GM23338 (cell line): ENCODE results near the gene HADH. TPM values are rescaled to one million over a fixed set of nuclear protein-coding genes. Genes with fewer than 3 reads are reported as not detected.

Source experiments
- ATAC-seq: fragments of 200-7000 bp; cut with Tn5 transposase; 3 replicates; pipeline ENCODE4 v1.9.1; 2020
- DNase-seq: peaks from one replicate; pipeline ENCODE4 v3.0.0-alpha.2; 2015; ENCODE audit warnings: low spot score
- H2AFZ ChIP-seq: fragments of 200-600 bp; sonication (generic); 2 replicates; pipeline ENCODE4 v1.8.0; 2016; ENCODE audit warnings: antibody characterized with exemption, mild to moderate bottlenecking, moderate library complexity
- H3F3A ChIP-seq: fragments of 200-600 bp; sonication (generic); replicated peaks from 2 replicates; pipeline ENCODE4 v1.8.0; 2017; ENCODE audit warnings: antibody characterized with exemption, mixed run types, low read depth
- H3K27ac ChIP-seq: fragments of 200-600 bp; sonication (generic); 2 replicates; pipeline ENCODE4 v1.6.1; 2016; ENCODE audit warnings: low read depth
- H3K27me3 ChIP-seq: fragments of 200-600 bp; sonication (generic); 2 replicates; pipeline ENCODE4 v1.8.0; 2016; ENCODE audit warnings: mild to moderate bottlenecking, mixed run types, moderate library complexity; ENCODE audit not compliant: insufficient read depth
- H3K36me3 ChIP-seq: fragments of 200-600 bp; sonication (generic); 2 replicates; pipeline ENCODE4 v1.8.0; 2016; ENCODE audit warnings: mild to moderate bottlenecking; ENCODE audit not compliant: insufficient read depth
- H3K4me1 ChIP-seq: fragments of 200-600 bp; sonication (generic); 2 replicates; pipeline ENCODE4 v1.8.0; 2016; ENCODE audit warnings: mild to moderate bottlenecking, moderate library complexity; ENCODE audit not compliant: insufficient read depth
- H3K4me2 ChIP-seq: fragments of 200-600 bp; sonication (generic); 2 replicates; pipeline ENCODE4 v1.7.1; 2017; ENCODE audit warnings: mixed run types
- H3K4me3 ChIP-seq: fragments of 200-600 bp; sonication (generic); 2 replicates; pipeline ENCODE4 v1.6.1; 2016; ENCODE audit warnings: mixed run types
- H3K79me2 ChIP-seq: fragments of 200-600 bp; sonication (generic); replicated peaks from 2 replicates; pipeline ENCODE4 v1.8.0; 2017; ENCODE audit warnings: mild to moderate bottlenecking; ENCODE audit not compliant: insufficient read depth
- H3K9me2 ChIP-seq: fragments of 200-600 bp; sonication (generic); 2 replicates; pipeline ENCODE4 v1.8.0; 2017; ENCODE audit not compliant: insufficient read depth
- H4K20me1 ChIP-seq: fragments of 200-600 bp; sonication (generic); replicated peaks from 2 replicates; pipeline ENCODE4 v1.8.0; 2017; ENCODE audit warnings: mild to moderate bottlenecking; ENCODE audit not compliant: insufficient read depth
- H3K27ac Mint-ChIP-seq: 2 replicates; pipeline ENCODE4 v1.8.0; 2020; ENCODE audit warnings: inconsistent platforms, mild to moderate bottlenecking, moderate library complexity, mixed read lengths
- H3K27me3 Mint-ChIP-seq: 3 replicates; pipeline ENCODE4 v1.8.0; 2022; ENCODE audit warnings: low read depth, mild to moderate bottlenecking, moderate library complexity, mixed read lengths, inconsistent platforms; ENCODE audit not compliant: insufficient read depth, poor library complexity
- H3K36me3 Mint-ChIP-seq: 3 replicates; pipeline ENCODE4 v1.8.0; 2021; ENCODE audit warnings: low read depth, mild to moderate bottlenecking, inconsistent platforms, moderate library complexity, mixed read lengths
- H3K4me1 Mint-ChIP-seq: 3 replicates; pipeline ENCODE4 v1.8.0; 2020; ENCODE audit warnings: mild to moderate bottlenecking, inconsistent platforms, mixed read lengths
- H3K4me3 Mint-ChIP-seq: 3 replicates; pipeline ENCODE4 v1.8.0; 2021; ENCODE audit warnings: moderate library complexity, mild to moderate bottlenecking, inconsistent platforms, mixed read lengths
- H3K9me3 Mint-ChIP-seq: 3 replicates; pipeline ENCODE4 v1.8.0; 2020; ENCODE audit warnings: moderate library complexity, mild to moderate bottlenecking, inconsistent platforms, mixed read lengths
- REST ChIP-seq: IDR thresholded peaks from one replicate; pipeline ENCODE4 v1.6.1; 2018; ENCODE audit warnings: antibody characterized with exemption; ENCODE audit not compliant: unreplicated experiment
- STAT1 ChIP-seq: IDR thresholded peaks from one replicate; pipeline ENCODE4 v1.6.1; 2016; ENCODE audit warnings: antibody characterized with exemption; ENCODE audit not compliant: unreplicated experiment
- ZNF331 ChIP-seq: fragments of 250-450 bp; sonication (Bioruptor Pico); IDR thresholded peaks from 2 replicates; pipeline ENCODE4 v1.5.0; 2020; ENCODE audit warnings: low read depth, mild to moderate bottlenecking, moderate library complexity
- ZNF462 ChIP-seq: fragments of 250-450 bp; sonication (Bioruptor Pico); IDR thresholded peaks from 2 replicates; pipeline ENCODE4 v1.5.0; 2020; ENCODE audit warnings: mild to moderate bottlenecking, moderate library complexity
- polyA plus RNA-seq: library from polyadenylated mRNA; unstranded; fragments of >200 nt; fragmentation: Nextera tagmentation; extraction: Ambion mirVana; gene quantifications from 2 replicates; pipeline ENCODE4 v1.2.1, GENCODE V29; 2016
- total RNA-seq: library from RNA; depleted of rRNA; stranded (reverse); fragments of >200 nt; shearing (Covaris generic); gene quantifications from 2 replicates; pipeline ENCODE4 v1.2.3, GENCODE V29; 2014

HADH gene
- total and polyA plus RNA-seq, 2 experiments from 2014 or later, result 39.1 to 39.2 TPM

- TF ChIP-seq ZNF462 (CRISPR knock-in tag), result no peak
- TF ChIP-seq REST, result no peak
- no peak for TF ChIP-seq ZNF331 (CRISPR knock-in tag)
Measured at GRCh38 chr4:108003982-108004515, 14.4 kb downstream of the HADH start (continued).

GRCh38 chr4:108004646-108005045 lies 15.0 kb downstream of the HADH start:
- H3K36me3 Mint-ChIP-seq, result peaks cover 58% of the 10 kb centered on the region
- Histone ChIP-seq H3K27ac (no peak overlapping the region), H4K20me1 (no peaks in the 10 kb centered on the region; the same call in 1 of the 2 replicates), H3K9me2 (peaks cover 6% of the 10 kb centered on the region; the same call in 1 of the 2 replicates), H3F3A (no peaks in the 10 kb centered on the region), H3K4me2 (no peak overlapping the region), H3K79me2 (peaks cover 27% of the 10 kb centered on the region), H3K4me3 (no peak overlapping the region), H3K36me3 (no peaks in the 10 kb centered on the region; the same call in 1 of the 2 replicates), H2AFZ (no peak overlapping the region), H3K27me3 (no peaks in the 10 kb centered on the region), H3K4me1 (peaks cover 4% of the 10 kb centered on the region; the same call in 1 of the 2 replicates)
- H3K4me1 Mint-ChIP-seq, result peaks cover 14% of the 10 kb centered on the region
- H3K9me3 Mint-ChIP-seq, result peaks cover 8% of the 10 kb centered on the region
- H3K27ac Mint-ChIP-seq, result no peak overlapping the region; the same call in 1 of the 2 replicates
- DNase-seq (peak; percentile 16), ATAC-seq (peak; percentile 59)
- peak; percentile 84; the same call in 1 of the 2 replicates for TF ChIP-seq ZNF462 (CRISPR knock-in tag)
- TF ChIP-seq STAT1, result no peak
- H3K4me3 Mint-ChIP-seq, result no peak overlapping the region
- peaks cover 2% of the 10 kb centered on the region for H3K27me3 Mint-ChIP-seq
